ENCODE data around the gene POLR3K.
"Not testable (repeated sequence)": the region's sequence is repeated elsewhere in the genome, so short reads cannot be mapped to it uniquely, and the experiment has no call there.

POLR3K gene

DNA sequence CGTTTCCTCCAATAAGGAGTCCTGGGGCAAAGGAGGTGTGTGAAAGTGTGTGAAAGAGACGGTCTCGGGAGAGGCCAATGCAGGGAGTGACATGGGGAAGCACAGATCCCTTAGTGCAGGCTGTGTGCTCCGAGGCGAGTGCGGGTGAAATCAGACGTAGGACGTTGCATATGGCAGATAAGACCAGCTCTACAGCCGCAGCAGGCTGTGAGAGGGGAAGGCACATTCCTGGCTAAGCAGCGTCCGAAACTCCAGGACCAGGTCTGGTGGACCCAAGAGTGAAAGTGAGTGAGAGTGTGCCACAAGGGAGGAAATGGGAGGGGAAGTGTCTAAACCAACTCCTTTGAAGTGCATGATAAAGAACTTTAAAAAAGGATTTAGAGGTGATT, 11.3 kb downstream of the POLR3K start:
- DNase-seq = no peak

DNA sequence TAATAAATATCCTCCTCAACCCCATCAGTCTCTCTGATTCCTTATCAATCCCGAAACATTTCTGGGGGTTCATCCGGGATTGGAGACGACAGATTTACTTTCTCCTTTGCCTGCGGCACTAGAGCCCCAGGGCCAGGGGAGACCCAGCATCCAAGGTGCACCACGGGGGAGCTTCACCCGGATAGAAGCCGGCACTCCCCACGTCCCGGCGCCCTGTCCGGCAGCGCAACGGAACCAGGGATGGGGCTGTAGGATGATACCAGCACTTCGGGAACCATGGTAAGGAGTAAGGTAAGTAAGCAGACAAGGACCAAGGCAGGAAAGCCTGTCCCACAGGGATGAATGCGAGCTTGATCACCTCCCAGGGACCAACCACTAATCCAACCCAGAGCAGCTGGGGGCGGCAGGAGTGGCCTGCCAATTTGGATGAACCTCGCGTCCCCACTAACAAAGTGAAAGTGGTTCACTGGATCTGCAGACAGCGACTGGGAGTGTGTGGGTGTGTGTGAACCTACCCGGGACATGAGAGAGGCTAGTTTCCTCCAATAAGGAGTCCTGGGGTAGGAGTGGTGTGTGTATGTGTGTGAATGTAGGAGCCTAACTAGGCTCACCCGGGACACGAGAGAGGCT, 11.9 kb downstream of the POLR3K start:
- DNase-seq = no peak

DNA sequence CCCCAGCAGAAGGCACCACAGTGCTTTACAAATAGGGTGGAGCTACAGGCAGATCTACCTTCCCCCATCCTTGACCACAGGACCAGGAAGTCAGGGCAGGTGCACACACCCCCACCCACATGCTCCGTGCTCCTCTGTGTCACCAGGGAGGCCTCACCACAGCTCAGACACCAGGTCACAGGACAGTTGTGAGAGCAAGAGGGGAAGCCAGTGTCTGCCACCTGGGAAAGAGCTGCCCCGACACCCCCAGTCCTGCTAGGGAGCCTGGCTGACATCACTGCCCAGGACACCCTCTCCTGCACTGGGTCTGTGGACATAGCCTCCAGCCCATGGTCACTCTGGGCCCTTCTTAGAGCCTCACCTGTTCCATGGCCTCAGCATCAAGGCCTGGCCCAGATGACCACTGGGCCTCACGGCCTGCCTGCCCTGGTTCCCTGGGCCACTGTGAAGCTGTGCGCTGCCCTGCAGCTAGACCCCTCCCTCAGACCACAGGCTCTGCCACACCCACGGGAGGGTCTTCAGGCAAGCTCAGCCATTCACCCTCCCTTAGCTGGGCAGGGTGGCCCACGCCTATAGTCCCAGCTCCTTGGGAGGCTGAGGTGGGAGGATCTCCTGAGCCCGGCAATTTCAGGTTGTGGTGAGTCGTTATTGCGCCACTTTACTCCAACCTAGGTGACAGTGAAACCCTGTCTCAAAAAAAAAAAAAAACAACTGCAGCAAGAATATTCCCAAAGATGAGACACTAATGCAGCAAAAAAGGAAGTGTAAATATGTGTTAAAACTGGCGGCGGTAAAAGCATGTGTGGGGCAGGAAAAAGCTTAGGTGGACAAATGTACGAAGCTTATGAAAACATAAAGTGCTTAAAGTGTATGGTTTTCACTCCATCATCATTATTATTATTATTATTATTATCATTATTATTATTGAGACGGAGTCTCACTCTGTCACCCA, 14.2 kb downstream of the POLR3K start:
- peak; percentile 51 for DNase-seq

DNA sequence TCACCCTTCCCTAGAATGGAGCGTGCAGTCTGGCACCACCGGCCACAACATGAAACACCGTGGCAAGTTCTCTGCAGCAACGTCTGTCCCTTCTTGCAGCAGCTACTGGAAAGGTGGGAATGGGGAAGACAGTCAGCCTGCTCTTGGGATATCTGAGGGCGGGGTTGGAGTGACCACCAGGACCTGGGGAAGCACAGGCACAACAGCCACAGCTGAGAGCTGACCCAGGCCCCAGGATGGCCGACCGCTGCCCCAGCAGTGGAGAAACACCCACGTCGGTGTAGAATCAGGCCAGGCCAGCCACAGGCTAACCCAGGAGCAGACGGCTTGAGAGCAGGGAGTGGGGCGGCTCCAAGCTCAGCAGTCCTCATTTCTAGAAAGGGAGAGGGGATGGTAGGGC, 15.2 kb downstream of the POLR3K start:
- DNase-seq = not testable (repeated sequence)

DNA sequence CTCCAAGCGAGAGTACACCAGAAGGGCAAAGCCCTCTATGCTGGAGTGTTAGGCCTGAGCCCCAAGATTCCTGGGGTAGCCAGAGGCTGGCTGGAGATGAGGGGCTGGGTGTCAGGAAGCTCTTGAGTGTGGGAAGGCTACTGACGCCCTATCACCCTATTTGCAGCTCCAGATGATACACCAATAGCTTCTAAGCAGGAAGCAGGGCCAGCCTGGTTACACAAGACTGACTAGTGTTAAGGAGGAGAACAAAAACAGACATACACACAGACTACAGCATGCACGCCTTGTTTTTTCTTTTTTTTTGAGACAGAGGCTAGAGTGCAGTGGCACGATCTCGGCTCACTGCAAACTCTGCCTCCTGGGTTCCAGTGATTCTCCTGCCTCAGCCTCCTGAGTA, 15.9 kb downstream of the POLR3K start:
- DNase-seq = no peak

DNA sequence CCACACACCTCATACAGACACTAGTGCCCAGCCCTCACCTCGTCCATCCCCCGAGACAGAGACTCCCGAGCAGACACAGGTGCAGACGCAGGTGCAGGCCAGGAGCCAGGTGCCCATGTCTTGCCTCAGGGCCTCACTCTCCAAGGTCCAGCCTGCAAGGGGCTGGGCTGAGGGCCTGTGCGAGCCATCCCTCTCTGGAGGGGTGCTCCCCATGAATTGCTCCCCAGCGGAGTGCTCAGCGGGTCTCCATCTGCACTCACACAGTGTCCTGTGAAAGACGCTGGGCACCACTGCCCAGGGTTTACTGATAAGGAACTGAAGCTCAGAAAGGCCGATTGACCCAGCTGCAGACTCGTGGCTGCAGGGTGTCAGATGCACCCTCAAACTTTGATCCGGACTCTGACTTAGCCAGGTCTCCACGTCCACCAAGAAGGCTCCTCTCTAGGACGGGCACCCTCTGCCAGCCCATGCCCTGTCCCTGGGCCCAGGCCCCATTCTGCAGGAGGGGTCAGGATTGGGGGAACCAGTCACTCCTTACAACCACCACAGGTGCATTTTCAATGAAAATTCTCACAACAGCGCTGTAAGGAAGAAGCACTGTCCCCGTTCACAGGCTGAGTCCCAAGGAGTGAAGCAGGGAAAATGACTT, 16.9 kb downstream of the POLR3K start:
- DNase-seq = no peak

DNA sequence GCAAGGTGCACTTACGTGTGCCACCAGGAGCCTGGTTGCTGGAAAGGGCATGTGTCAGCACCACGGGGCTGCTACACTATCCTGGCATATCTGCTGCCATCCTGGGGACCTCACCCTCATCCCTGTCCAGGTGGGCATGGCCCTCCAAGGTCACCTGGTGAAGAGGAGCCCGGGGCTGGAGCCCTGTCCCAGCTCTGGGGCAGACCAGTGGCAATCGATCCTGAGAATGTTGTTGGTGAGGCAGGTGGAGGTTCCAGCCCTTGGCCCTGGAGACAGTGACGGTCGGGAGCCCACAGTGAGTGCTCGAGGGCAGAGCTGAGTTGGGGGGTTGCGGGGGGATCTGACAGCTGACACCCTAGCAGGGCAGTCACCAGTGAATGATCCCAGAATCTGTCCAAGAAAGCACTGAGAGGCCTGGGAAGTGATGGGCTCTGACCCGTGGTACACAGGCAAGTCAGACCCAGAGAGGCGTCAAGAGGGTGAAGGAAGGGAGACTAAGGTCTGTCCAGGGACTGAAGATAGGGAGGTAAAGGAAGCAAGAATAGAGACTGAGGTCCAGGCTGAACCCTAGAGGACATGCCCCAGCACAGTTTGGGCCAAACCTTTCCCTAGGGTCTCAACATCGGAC, 17.6 kb downstream of the POLR3K start:
- no peak for DNase-seq

DNA sequence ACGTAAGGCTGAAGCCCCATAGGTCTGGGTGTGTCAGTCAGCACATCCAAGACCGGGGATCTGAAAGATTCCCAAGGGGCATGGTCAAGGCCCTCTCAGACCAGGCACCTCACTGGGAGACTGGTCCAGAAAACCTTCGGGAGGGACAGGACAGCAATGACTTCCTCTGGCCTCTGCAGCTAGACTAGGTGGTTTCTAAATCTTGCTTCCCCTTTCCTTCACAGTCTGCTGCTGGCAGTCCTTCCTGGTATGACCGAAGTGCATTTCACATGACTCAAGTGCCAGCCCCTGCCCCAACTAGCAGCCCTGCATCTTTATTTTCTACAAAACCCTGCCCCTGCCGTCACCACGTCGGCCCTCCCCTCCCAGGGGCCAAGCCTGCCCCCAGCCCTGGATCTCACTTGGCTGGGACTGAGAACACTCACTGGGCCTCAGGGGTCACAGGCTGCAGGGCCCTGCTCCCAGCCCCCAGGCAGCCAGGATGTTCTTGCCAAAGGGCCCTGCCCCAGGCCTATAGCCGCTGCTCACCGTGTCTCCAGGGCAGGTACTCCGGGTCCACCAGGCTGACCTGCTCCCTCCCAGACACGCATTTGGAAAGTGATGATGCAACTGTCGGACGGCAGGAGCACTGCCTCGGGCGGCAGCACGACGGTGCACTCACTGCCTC, 18.3 kb downstream of the POLR3K start:
- DNase-seq = no peak

DNA sequence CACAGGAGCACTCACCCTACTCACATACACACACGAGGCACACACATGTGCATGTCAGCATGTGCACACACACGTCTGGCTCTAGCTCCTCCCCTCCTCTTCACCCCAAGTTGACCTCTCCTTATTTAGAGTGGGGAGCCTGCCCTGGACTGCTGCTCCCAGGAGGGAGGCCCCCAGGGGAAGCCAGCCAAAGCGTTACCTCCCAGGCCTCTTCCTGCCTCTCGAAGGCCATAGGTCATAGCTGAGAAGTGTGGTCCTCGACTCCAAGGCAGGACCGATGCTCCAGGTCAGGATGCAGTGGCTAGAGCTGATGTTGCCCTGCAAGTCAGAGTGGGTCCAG, 18.8 kb downstream of the POLR3K start:
- DNase-seq = no peak

DNA sequence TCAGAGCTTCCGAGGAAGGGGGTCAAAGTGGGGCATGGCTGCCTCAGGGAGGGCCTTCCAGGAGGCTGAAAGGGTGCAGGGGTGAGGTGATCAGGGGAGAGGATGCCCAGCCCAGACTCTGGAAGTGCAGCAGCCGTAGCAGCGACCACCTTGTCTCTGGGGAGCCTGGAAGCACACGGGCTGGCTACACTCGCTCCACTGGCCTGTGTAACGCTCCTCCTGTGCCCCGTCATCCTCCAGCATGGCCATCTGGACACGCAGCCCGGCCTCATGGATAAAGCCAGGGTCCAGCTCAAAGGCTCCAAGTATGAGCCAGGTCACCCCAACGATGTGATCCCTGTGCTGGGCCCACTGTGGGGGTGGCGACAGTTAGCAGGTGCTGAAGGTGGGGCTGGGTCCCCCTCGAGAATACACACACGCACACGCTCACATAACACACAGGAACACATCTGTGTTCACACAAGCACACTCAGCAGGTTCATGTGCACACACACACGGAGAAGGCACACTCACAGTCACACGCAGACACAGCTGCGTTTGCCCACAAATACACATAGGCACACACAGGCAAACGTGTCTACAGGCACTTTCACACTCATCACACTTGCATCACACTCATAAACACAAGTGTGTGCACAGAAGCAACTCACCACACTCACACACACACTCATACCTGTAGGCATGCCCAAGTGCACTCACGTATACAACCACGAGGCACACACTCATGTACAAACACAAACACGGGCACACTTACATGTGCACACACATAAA, 19.3 kb downstream of the POLR3K start:
- DNase-seq = no peak

DNA sequence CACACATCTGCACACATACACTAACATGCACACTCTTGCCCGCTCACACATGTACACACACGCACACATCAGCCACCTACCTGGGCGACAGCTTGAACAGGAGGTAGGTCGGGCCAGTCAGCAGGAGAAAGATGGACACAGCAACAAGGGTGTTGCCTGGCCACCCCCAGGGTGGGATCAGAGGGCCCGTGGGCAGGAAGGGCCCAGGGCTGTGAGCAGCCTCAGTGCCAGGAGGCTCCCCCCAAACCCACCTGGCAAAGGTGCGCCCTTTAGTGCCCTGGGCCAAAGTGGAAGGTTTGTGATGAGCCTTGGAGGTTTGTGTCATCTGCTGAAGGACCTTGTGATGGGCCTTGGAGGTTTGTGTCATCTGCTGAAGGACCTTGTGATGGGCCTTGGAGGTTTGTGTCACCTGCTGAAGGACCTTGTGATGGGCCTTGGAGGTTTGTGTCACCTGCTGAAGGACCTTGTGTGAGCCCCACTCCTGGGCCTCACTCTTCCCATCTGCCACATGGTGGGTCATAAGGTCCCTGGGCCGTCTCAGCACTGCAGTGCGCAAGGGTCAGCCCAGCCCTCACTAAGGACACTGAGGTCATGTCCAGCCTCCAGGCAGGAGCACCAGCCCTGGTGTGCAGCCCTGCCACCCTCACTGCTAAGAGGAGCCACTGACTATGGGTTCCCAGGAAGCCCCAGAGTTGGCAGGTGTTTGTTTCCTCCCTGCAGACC, 20.1 kb downstream of the POLR3K start:
- not testable (repeated sequence) for DNase-seq

DNA sequence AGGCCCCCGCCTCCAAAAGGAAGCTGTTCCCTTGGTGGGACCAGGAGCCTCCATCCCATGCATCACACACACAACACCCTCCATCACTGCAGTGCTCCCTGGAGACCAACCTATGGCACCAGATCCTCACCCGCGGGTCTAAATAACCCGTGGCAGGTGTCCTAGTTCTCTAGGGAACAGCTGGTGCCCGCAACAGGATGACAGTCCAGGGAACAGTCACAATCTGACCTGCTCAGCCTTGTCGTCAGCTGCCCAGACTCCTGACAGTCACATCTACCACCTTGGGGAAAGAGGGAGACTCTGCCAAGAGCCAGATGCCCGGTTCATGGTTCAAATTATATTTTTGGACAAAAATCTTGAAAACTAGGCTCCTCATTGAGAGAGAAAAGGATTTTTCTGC, 22.8 kb downstream of the POLR3K start:
- not testable (repeated sequence) for DNase-seq

DNA sequence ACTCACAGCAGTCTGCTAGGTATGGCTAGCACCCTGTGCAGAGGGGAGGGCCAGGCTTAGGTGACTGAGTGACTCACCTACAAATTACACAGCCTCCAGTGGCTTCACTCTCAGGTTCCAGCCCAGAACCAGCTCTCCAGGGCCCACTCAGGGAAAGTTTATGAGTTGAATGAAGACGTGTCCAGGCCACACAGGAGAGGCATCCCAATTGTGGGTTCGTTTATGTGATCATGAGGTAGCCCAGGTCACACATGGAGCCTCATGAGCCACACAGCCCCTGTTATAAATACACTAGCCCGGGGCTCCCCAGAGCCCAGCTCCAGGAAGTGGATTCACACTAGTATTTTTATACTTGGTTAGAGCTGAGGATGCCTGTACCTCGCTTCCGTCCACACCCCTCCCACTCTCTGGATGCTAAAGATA, 27.5 kb downstream of the POLR3K start:
- DNase-seq = not testable (repeated sequence)

DNA sequence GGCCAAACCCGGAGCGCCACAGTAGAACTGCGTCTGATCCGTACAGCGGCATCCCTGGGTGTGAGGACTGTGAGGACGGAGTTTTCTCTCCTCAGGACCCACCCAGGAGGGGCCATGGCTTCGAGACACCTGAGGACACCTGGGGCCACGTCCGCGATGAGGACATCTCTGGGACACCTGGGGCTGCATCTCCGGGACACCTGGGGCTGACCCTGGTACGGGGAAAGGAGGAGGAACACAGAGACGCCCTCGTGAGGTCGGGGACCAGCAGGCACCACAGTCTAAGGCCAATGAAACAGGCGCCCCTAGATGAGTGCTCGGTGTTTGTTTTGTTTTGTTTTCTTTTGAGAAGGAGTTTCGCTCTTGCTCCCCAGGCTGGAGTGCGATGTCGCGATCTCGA, 29.3 kb downstream of the POLR3K start:
- DNase-seq = not testable (repeated sequence)

DNA sequence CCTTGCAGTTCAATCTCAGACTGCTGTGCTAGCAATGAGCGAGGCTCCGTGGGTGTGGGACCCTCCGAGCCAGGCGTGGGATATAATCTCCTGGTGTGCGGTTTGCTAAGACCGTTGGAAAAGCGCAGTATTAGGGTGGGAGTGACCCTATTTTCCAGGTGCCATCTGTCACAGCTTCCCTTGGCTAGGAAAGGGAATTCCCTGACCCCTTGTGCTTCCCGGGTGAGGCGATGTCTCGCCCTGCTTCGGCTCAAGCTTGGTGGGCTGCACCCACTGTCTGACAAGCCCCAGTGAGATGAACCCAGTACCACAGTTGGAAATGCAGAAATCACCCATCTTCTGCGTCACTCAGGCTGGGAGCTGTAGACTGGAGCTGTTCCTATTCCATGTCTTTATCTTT, 32.5 kb downstream of the POLR3K start:
- DNase-seq = not testable (repeated sequence)

DNA sequence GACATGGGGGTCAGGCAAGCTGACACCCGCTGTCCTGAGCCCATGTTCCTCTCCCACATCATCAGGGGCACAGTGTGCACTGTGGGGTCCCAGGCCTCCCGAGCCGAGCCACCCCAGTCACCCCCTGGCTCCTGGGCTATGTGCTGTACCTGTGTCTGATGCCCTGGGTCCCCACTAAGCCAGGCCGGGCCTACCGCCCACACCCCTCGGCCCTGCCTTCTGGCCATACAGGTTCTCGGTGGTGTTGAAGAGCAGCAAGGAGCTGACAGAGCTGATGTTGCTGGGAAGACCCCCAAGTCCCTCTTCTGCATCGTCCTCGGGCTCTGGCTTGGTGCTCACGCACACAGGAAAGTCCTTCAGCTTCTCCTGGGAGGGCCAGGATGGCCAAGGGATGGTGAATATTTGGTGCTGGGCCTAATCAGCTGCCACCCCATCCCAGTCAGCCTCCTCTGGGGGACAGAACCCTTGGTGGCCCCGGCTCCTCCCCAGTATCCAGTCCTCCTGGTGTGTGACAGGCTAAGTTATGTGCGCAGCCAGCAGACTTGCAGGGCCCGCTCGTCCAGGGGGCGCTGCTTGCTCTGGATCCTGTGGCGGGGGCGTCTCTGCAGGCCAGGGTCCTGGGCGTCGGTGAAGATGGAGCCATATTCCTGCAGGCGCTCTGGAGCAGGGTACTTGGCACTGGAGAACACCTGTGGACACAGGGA, 36.2 kb downstream of the POLR3K start:
- DNase-seq = not testable (repeated sequence)

DNA sequence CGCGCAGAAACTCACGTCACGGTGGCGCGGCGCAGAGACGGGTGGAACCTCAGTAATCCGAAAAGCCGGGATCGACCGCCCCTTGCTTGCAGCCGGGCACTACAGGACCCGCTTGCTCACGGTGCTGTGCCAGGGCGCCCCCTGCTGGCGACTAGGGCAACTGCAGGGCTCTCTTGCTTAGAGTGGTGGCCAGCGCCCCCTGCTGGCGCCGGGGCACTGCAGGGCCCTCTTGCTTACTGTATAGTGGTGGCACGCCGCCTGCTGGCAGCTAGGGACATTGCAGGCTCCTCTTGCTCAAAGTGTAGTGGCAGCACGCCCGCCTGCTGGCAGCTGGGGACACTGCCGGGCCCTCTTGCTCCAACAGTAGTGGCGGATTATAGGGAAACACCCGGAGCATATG, 42.6 kb downstream of the POLR3K start:
- DNase-seq = peak; percentile 81

DNA sequence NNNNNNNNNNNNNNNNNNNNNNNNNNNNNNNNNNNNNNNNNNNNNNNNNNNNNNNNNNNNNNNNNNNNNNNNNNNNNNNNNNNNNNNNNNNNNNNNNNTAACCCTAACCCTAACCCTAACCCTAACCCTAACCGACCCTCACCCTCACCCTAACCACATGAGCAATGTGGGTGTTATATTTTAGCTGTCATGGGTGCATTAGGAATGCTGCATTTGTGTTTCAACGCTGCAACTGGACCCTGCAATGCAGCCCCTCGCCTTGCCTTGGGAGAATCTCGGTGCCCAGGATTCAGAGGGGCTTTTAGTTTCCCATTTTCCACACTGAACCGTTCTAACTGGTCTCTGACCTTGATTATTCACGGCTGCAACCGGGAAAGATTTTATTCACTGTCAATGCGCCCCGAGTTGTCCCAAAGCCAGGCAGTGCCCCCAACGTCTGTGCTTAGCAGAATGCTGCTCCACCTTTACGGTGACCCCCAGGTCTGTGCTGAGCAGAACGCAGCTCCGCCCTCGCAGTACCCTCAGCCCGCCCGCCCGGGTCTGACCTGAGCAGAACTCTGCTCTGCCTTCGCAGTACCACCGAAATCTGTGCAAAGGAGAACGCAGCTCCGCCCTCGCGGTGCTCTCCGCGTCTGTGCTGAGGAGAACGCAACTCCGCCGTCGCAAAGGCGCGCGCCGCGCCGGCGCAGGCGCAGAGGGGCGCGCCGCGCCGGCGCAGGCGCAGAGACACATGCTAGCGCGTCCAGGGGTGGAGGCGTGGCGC, 43.3 kb downstream of the POLR3K start:
- no peak for DNase-seq

Measured in stimulated activated naive CD4-positive, alpha-beta T cell treated with Interleukin-2 at 50 U/mL for 16 hours (primary cell).